NCI-H2107 treated with DMSO at 0.1 percent for 48 hours (cell line): ENCODE data around the gene ELMO1.

Source experiments
- DNase-seq: peaks from one replicate; lab custom pipeline; 2025; ENCODE audit not compliant: unreplicated experiment; lab: John Stamatoyannopoulos, UW

ELMO1 gene

DNA sequence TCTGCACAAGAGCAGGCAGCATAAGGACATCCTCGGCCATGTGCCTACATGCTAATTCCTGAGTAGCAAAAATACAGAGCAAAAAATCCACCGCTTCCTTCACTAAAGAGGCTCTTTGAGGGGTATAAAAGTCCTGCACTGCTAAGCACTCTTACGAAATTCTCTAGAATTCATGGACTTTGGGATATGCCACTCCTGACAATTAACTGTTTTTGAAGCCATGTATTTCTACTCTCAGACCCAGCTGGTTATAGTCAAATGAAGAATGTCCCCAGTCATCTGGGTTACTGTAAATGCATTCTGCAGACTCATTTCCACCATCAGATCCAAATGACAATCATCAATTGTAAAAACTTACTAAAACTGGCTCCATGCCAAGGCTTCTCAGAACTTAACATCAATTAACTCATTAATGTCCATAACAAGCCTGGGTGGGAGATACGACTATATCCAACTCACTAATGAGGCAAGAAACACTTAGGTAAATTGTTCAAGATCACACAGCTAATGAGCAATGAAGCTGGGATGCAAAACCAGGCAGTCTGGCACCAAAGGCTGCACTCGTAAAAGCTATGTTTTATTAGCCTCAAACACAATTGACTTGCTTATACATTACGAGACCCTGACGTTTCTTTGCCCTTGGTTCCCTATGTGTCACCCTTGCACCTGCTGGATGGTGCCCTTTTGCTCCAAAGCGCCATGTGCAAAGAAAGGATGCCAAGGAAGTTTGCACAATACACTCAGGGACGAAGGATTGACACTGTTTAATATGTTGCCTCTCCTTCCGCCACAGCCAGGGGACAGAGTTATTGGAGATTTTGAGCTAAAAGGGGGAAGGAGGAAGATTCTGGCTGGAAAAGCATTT is 250.4 kb downstream of the ELMO1 start:
- DNase-seq: no peak

DNA sequence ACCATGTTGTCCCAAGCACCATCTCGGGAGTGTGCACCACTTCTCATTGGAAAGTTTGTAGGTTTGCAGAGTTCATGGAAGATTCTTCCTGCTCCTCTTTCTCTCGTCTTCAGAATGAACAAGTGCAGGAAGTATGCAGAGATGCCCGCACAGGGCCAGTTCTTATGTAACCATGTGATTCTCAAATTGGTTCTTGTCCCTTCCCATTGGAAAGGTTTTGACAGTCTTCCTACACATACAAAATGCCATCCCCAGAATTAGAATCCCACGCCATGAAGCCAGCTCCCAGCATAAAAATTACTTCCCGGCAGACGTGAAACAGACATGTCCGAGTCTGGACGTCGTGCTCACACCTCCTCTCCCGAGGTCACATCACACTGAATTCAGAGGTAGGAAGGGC is 251.6 kb downstream of the ELMO1 start:
- no peak for DNase-seq

DNA sequence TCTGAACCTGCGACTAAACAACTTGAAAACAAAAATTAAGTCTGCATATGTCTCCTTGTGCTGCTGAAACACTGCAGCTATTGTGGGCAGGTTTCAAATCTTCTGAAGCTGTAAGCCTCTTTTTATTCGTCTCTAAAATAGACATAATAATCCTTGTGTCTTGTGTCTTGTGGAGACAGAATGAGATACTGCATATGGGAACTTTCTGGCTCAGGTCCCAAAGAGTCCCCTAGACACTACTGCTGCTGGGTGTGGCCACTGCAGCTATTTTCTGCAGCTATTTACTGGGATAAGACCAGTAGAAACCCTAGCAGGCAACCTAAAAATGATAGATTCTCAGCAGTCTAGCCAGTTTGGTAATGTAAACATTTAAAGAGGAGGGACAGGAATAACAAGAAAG is 252.0 kb downstream of the ELMO1 start:
- DNase-seq: no peak

DNA sequence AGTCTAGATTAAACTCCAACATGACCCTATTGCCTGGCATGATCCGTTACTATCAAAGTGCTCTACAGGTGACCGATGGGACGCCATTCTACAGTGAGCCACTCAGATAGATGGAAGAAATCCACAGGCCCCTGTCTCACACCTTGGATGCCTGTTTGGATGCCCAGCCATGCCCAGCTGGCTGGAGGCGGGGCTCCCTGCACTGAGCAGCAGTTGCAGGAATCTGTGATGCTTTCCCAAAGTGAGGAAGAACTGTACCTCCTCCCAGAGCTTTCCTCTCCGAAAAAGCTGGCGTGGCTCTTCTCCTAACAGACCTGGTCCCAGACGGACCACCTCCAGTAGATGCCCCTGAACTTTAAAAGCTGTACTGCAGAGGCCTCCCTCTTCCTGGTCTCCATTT is 253.3 kb downstream of the ELMO1 start:
- no peak for DNase-seq

DNA sequence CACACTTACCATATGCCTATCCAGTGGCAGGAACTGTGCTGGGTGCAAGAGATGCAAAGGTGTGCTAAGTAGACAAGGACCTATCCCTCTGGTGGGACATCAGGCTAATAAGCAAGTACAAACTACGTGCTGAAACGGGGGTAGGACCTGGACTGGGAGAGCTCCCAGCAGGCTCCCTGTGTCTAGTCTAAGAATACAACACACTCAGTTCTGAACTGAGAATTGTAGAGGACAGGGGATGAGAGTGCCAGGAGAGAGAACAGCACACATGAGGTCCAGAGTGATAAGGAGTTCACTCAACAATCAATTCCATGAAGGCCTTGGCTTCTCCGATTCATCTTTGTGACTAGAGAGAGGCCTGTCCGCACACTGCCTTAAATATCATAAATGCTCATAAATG is 253.7 kb downstream of the ELMO1 start:
- no peak for DNase-seq

DNA sequence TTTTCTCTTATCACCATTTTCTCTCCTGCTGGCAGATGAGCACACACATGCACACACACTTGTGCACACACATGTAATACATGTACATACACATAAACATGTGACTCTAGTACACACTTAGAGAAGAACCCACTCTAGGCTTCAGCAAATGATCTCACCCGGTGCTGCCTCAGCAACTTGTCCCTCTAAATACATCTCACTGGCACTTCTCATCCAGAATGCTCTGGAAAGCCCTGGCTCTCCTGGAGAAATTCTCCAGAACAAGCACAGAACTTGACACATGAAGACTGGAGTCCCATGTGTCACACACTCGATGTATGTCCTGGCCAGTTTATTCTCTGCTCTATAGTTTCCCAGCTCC is 254.9 kb downstream of the ELMO1 start:
- no peak for DNase-seq

DNA sequence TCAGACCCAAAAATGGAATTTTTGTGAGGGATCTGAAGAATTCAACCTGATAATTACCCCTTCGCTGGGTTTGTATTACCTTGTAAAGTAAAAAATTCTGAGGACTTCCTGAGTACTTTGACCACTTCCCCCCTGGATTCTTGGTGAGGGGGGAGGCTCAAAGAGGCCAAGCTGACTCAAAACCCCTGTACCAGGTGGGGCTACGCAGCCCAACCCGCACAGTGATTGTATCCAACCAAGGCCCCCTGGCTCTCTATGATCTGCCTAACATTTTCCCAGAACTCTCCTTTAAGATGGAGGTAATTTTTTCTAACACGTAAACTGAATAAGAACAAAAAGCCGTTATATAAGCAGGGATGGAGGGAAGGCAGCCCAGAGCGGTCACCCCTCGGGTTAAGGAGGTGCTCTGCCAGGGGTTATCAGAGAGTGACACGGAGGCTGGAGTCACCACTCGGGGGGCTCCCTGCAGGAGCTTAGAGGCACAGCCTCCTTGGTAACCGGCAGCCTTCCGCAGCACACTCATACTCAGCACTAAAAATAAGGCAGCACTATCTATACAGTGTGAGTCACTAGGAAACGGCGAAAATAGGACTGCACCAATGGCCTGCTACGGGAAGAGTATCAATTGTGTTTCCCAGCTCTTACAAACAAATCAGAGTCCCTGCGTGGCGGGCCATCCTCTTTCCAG is 255.4 kb downstream of the ELMO1 start:
- no peak for DNase-seq

DNA sequence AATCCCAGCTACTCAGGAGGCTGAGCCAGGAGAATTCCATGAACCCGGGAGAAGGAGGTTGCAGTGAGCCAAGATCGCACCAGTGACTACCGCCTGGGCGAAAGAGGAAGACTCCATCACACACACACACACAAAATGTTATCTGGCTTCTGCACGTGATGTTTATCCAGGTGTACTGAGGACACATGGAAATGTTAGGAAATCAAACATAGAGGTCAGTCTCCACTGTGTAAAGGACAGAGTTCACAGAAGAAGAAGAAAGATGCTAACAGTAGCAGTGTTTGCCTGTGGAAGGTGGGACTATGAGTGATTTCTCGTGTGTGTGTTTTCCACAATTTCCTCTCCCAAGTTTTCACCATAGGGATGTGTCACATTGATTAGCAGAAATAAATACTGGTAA is 256.9 kb downstream of the ELMO1 start:
- no peak for DNase-seq

DNA sequence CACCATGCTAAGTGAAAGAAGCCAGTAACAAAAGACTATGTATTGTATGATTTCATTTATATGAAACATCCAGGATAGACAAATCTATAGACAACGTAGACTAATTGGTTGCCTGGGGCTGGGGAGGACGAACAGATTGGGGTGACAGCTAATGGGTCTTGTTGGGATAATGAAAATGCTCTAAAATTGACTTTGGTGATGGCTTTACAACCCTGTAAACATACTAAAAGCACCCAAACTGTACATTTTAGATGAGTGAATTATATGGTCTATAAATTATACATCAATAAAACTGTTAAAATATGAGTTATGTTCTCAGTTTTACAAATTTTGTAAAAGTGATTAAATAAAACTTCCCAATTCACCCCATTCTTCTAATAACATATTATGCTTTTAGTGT is 261.5 kb downstream of the ELMO1 start:
- no peak for DNase-seq

DNA sequence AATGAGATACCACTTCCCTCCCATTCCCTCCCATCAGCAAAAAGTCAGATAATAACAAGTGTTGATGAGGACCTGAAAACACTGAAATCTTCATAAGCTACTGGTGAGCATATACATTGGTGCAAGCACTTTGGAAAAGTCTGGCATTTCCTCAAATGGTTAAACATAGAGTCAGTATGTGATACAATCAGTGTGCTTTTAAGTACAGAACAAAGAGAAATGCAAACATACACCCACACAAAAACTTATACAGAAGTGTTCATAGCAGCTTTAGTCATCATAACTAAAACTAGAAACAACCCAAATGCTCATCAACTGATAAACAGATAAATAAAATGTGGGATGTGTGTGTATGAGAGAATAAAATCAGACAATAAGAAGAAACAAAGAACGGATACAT is 261.9 kb downstream of the ELMO1 start:
- no peak for DNase-seq

DNA sequence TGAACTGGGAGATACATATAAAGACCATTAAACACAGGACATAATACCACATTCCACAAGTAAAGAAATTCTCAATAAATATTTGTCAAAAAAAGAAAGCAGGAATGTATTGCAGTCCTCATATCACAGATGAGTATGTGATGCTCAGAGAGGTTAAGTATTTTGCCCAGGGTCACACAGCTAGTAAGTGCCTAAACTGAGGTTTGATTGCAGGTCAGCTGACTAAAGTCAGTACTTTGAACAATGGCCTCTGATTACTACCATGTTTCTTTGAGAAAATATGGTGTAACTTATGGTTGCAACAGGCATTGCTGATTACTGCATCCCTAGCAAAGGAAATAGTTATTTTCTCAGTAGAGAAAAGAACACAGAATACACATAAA is 267.1 kb downstream of the ELMO1 start:
- DNase-seq: no peak

DNA sequence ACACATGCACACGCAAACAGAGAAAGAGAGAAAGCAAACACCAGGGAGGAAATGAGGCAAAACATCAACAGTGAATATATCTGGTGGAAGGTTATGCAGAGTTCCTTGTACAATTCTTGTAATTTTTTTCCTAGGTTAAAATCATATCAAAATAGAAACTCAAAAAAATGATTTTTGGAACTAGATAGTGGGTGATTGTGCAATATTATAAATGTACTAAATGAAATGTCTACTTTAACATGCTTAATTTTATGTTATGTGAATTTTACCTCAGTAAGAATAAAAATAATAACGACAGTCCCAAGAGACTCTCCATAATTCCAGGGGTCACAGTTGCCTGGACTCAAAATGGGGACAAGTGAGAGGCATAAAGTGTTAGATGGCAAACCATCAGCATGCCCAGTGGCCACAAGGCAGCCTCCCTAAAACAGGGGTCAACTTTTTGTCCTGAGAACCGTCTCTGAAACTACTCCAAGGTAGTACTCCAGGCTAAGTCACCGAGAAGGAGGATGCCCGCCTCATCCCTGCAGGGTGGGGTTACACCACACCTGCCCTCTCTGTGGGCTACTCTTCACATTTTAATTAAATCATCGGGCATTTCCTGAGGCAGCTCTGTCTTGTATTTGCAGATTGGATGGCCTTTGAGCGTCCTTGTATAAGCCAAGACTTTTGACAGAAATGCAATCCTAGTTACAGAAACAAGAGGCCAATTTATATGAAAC is 267.7 kb downstream of the ELMO1 start:
- DNase-seq: no peak

DNA sequence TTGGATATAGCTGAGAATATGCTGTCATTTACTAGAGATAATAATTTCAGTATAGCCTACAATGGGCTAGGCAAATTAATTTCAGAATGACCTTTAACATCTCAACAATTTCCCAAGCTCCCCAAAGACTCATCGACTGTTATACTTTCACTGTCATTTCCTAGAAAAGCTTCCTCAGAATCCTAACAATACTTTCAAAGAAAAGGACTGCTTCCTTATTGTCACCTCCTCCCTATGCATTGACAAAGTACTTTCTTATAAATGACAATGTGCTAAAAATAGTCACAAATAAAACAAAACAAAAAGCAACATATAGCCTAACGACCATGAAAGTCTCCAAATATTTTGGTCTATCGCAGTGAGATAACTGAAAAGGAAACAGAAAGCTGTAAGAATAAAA is 272.6 kb downstream of the ELMO1 start:
- DNase-seq: no peak

DNA sequence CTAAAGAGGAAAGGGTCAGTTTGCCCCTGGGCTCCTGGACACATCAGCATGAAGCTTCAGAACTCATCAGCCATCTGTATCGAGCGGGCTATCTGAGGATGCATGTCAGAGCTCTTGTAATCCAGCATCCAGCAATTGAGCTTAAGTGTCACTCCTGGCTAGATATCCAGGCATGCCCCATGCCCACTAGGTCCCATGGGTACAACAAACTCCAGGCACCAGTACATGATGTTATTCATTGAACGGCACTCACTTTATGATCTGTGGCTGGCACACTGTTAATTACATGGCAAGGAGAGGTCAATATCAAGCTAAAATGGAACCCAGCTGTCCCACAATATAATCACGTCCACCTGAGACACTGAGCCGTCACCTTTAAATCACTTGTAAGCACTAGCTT is 274.2 kb downstream of the ELMO1 start:
- DNase-seq: peak; percentile 9

DNA sequence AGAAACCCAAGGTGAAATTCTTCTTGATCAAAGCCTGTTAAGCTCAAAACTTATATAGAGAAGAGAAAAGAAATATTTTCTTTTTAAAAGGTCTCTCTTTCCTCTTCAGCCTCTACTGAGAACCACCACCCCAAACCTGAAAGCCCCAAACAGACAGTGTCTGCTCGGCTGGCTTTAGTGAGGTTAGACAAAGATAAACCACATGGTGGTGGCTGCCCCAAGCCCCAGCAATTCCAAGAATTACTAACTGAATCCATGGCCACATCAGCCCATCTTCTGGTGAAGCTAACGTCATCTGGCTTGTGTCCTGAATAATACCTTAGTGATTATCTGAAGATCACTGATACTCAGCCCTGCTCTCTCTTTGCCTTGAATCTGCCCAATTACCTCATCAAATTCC is 275.0 kb downstream of the ELMO1 start:
- no peak for DNase-seq

DNA sequence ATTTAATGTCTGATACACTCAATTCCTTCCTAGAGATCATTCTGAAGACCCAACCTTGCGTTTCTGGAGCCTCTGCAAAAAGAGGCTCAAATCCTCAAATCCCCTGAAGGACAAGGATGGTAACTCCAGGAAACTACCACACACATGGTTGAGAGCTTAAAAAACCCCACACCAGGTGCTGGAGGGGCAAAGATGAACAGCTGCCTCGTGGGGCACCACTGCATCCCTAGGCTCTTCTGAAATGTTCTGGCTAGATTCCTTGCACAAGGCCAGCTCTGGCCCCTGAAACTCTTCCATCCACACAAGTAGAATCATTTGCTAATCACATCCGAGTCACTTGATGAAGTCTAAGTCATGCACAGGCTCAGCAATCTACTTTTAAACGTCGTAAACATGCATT is 286.6 kb downstream of the ELMO1 start:
- DNase-seq: no peak

DNA sequence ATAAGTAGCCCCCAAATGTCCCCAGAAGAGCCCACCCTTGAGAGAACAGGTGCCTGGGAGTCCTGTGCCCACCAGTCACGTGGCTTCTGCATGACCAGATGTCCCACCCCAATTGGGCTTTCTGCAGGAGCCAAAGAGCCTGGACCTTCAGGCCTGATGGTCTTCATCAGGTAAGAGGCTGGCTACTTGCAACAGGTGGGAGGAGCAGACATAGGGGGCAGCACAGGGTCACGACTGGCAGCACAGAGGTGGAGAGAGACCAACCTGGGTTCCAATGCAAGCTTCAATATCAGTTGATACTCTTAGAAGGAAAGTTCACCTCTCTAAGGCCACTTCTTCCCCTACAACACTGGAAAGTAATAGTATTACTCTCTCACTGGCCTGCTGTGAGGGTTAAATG is 288.0 kb downstream of the ELMO1 start:
- no peak for DNase-seq

DNA sequence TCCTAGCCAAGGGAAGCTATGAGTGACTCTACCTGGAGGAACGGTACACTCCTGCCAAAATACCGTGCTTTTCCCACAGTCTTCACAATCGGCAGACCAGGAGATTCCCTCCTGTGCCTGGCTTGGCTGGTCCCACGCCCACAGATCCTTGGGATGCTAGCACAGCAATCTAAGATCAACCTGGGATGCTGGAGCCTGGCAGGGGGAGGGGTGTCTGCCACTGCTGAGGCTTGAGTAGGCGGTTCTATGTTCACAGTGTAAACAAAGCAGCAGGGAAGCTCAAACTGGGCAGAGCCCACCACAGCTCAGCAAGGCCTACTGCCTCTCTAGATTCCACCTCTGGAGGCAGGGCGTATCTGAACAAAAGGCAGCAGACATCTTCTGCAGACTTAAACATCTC is 295.3 kb downstream of the ELMO1 start:
- DNase-seq: no peak

DNA sequence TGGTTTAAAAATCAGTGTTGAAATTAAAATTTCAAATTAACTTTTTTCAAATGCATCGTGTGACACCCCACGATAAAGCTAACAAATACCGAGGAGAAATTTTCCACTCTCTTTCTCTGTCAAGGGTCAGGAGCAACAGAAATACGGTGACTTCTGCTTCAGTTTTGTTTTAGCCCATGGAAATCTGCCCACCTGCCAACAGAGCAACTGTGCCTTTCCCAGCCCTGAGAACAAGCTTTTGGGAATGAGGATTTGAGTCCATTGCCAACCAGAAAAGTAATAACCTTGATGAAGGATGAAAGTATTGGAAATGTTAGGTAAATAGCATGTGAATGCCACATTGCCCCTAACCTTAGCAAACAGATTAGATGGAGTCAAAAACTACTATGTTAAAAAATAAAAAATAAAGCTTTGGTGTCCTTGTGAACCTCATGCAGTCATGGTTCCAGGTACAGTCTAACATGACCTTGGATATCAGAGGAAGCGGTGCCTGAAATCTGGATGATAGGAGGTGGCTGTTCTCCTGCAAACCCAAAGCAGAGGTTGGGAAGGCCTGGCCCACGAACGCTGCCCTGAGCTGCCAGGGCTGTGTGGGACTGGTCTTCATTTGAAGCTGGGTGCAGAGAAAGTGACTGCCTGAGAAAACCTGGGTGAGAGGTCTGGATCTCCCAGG is 296.8 kb downstream of the ELMO1 start:
- no peak for DNase-seq

DNA sequence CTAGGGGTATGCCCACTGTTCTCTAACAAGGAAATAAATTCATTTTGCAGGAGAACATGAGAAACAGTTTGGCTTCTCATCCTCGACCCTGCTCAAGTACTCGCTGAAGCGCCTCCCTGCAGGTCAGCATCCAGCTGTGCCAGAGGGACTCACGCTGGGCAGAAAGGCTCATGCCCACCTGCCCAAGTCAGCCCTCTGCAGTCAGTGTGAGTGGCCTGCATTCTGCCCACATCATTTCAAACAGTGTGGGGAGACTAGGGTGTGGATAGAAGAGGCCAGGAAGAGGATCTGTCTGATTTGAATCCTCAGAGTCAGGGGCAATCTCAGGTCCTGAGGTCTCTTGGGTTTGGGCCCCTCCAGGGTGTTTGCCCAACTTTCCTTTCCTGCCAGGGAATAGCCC is 297.8 kb downstream of the ELMO1 start:
- no peak for DNase-seq

DNA sequence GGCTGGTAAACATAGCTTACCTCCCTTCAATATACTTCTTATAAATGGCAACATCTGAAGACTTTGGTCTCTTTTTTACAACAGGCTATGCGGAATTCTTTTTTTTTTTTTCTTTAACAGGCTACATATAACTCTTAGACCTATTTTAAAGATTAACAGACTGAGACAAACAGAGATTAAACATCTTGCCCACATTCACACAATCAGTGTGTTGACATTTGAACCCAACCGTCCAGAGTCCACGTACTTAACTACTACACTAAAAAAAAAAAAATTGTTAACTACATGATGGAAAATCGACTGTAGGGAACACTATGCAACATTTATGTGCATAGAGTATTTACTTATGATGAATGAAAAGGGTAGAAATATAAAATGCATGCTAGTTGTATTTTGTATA is 298.5 kb downstream of the ELMO1 start:
- no peak for DNase-seq

DNA sequence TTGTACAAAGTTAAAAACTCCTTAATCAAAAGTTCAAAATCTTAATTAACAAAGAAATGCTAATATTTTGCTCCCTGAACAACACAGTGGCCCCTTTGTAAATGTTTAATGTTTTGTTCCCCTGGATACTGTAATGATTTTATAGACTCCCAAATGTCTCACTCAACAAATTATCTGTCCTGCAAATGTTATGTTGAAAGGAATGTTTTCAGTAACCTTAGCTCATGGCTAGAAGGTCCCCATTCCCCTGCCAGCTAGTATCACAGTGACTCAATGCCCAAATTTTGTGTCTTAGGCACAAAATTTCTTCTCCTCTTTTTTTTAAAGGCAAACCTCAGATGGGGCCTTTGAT is 298.9 kb downstream of the ELMO1 start:
- no peak for DNase-seq
